AG09319 (cell line): ENCODE data around the gene FANCL.

Experiments used
- DNase-seq: peaks from one replicate; pipeline ENCODE4 v3.0.0-alpha.2; 2010; ENCODE audit warnings: low read depth; ENCODE audit errors: extremely low read depth
- CTCF ChIP-seq: IDR thresholded peaks from 2 replicates; pipeline ENCODE4 v1.5.1; 2011; ENCODE audit warnings: low read depth, mild to moderate bottlenecking, inconsistent platforms, low read length, moderate library complexity

Gene FANCL

GRCh38 chr2:58140508-58141072 is 100.5 kb downstream of the FANCL start:
- no peak for TF ChIP-seq CTCF
- peak; percentile 30 for DNase-seq

DNA sequence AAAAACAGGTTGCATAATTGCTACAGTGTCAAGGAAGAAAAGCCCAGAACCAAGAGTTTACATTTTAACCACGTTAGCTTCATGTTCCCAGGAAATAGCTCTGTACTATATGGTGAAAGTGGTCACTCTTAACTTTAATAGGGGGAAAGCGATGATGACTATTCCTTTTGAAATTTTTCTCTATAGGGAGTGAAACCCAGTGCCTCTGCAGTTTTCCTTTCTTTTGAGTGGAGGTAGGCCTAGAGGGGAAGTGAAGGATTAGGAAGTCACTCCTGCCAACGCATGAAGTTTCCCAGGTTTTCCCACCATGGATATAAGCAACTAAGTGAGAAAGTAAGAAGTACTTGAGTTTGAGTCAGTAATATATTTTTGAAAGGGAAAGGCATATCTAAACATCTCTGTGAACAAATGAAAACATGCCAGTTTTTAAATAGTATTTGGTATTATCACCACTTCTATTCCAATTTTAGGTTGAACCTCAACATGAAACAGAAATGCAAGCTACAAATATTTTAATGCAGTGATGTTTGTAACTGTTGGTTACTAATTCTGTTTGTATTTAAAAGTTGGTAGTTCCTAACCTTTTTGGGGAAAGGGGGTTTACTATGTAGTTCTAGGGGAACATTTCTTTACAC is 102.6 kb downstream of the FANCL start:
- no peak for DNase-seq
- TF ChIP-seq CTCF: no peak

GRCh38 chr2:58137856-58138255 is 103.3 kb downstream of the FANCL start:
- no peak for TF ChIP-seq CTCF

GRCh38 chr2:58137221-58137620 is 103.9 kb downstream of the FANCL start:
- DNase-seq: peak; percentile 15
- no peak for TF ChIP-seq CTCF

More at GRCh38 chr2:58137856-58138255, 103.3 kb downstream of the FANCL start:
- no peak for DNase-seq

GRCh38 chr2:58135861-58136260 is 105.3 kb downstream of the FANCL start:
- TF ChIP-seq CTCF: no peak
- DNase-seq: no peak

- no peak for DNase-seq
- TF ChIP-seq CTCF: no peak
These were observed 107.7 kb downstream of the FANCL start for GRCh38 chr2:58133395-58133794.

GRCh38 chr2:58131191-58132011 is 109.7 kb downstream of the FANCL start:
- no peak for DNase-seq

More at GRCh38 chr2:58131191-58132011, 109.7 kb downstream of the FANCL start:
- peak; percentile 28 for TF ChIP-seq CTCF
